Loucy (cell line): ENCODE measurements around the gene TPCN1.

ENCODE experiments used
- H2AFZ ChIP-seq: fragments of 200-600 bp; sonication (generic); 2 replicates; pipeline ENCODE4 v1.6.0; 2016; ENCODE audit warnings: antibody characterized with exemption, mild to moderate bottlenecking, low read length, moderate library complexity
- H3F3A ChIP-seq: fragments of 200-600 bp; 2 replicates; pipeline ENCODE4 v1.6.0; 2016; ENCODE audit warnings: antibody characterized with exemption, low read depth, mild to moderate bottlenecking
- H3K27me3 ChIP-seq: fragments of 200-600 bp; sonication (generic); 2 replicates; pipeline ENCODE4 v1.6.1; 2014; ENCODE audit warnings: low read length, mild to moderate bottlenecking; ENCODE audit not compliant: insufficient read depth, poor library complexity, severe bottlenecking
- H3K36me3 ChIP-seq: fragments of 200-600 bp; sonication (generic); 2 replicates; pipeline ENCODE4 v1.6.1; 2016; ENCODE audit warnings: low read length; ENCODE audit not compliant: insufficient read depth
- H3K4me1 ChIP-seq: fragments of 200-600 bp; sonication (generic); 2 replicates; pipeline ENCODE4 v1.5.1; 2014; ENCODE audit warnings: low read length, mild to moderate bottlenecking; ENCODE audit not compliant: insufficient read depth, poor library complexity, severe bottlenecking
- H3K4me2 ChIP-seq: fragments of 200-600 bp; sonication (generic); 2 replicates; pipeline ENCODE4 v1.6.0; 2014; ENCODE audit warnings: antibody characterized with exemption, low read length, low read depth, mild to moderate bottlenecking; ENCODE audit not compliant: poor library complexity, severe bottlenecking
- H3K4me3 ChIP-seq: fragments of 200-600 bp; sonication (generic); 2 replicates; pipeline ENCODE4 v1.5.1; 2014; ENCODE audit warnings: low read length, mild to moderate bottlenecking, mixed read lengths; ENCODE audit not compliant: poor library complexity, severe bottlenecking
- H3K79me2 ChIP-seq: fragments of 200-600 bp; sonication (generic); 2 replicates; pipeline ENCODE4 v1.6.1; 2014; ENCODE audit warnings: low read length; ENCODE audit not compliant: insufficient read depth
- H3K9ac ChIP-seq: fragments of 200-600 bp; sonication (generic); 2 replicates; pipeline ENCODE4 v1.6.0; 2014; ENCODE audit warnings: mild to moderate bottlenecking, low read depth, low read length, moderate library complexity; ENCODE audit not compliant: poor library complexity, severe bottlenecking
- H3K9me2 ChIP-seq: fragments of 200-600 bp; sonication (generic); replicated peaks from 2 replicates; pipeline ENCODE4 v1.6.1; 2016; ENCODE audit warnings: low read depth, low read length, mixed read lengths
- H3K9me3 ChIP-seq: fragments of 200-600 bp; sonication (generic); 2 replicates; pipeline ENCODE4 v1.6.1; 2014; ENCODE audit warnings: mild to moderate bottlenecking, antibody characterized with exemption, low read length, low read depth; ENCODE audit not compliant: insufficient read depth
- H4K20me1 ChIP-seq: fragments of 200-600 bp; sonication (generic); 2 replicates; pipeline ENCODE4 v1.6.0; 2014; ENCODE audit warnings: antibody characterized with exemption, low read length, mild to moderate bottlenecking; ENCODE audit not compliant: insufficient read depth, poor library complexity, severe bottlenecking
- CTCF ChIP-seq: fragments of 200-600 bp; sonication (generic); conservative IDR thresholded peaks from 2 replicates; pipeline ENCODE4 v1.5.1; 2014; ENCODE audit warnings: mild to moderate bottlenecking, antibody characterized with exemption, low read length
- EZH2phosphoT487 ChIP-seq: fragments of 200-600 bp; IDR thresholded peaks from 2 replicates; pipeline ENCODE4 v1.6.1; 2018; ENCODE audit warnings: antibody characterized with exemption, mild to moderate bottlenecking, moderate library complexity, borderline replicate concordance

Gene TPCN1

GRCh38 chr12:113276946-113277500 is 55.8 kb downstream of the TPCN1 start:
- H3F3A ChIP-seq: no peaks in the 10 kb centered on the region
- no peak overlapping the region for H2AFZ ChIP-seq
- H4K20me1 ChIP-seq: no peaks in the 10 kb centered on the region

GRCh38 chr12:113277511-113277910 is 56.2 kb downstream of the TPCN1 start:
- Histone ChIP-seq H3K27me3 (no peaks in the 10 kb centered on the region), H3K9me3 (no peaks in the 10 kb centered on the region), H3K4me2 (no peak overlapping the region), H3K9ac (no peak overlapping the region), H2AFZ (no peak overlapping the region), H3K36me3 (no peaks in the 10 kb centered on the region), H3F3A (no peaks in the 10 kb centered on the region), H3K4me1 (no peaks in the 10 kb centered on the region), H3K4me3 (no peak overlapping the region), H3K79me2 (no peaks in the 10 kb centered on the region), H3K9me2 (no peaks in the 10 kb centered on the region), H4K20me1 (no peaks in the 10 kb centered on the region)
- no peak for TF ChIP-seq EZH2phosphoT487
- TF ChIP-seq CTCF: no peak

More at GRCh38 chr12:113276946-113277500, 55.8 kb downstream of the TPCN1 start:
- no peaks in the 10 kb centered on the region for H3K36me3 ChIP-seq
- no peak overlapping the region for H3K4me3 ChIP-seq
- H3K9me3 ChIP-seq: no peaks in the 10 kb centered on the region
- H3K9me2 ChIP-seq: no peaks in the 10 kb centered on the region
- TF ChIP-seq EZH2phosphoT487 (no peak), CTCF (no peak)
- H3K4me2 ChIP-seq: no peak overlapping the region
- H3K79me2 ChIP-seq: no peaks in the 10 kb centered on the region
- H3K4me1 ChIP-seq: no peaks in the 10 kb centered on the region
- H3K9ac ChIP-seq: no peak overlapping the region
- H3K27me3 ChIP-seq: no peaks in the 10 kb centered on the region

- TF ChIP-seq CTCF (no peak), EZH2phosphoT487 (no peak)
Measured at GRCh38 chr12:113278141-113278540, 56.9 kb downstream of the TPCN1 start.

More at GRCh38 chr12:113278141-113278540, 56.9 kb downstream of the TPCN1 start:
- Histone ChIP-seq H3K79me2 (no peaks in the 10 kb centered on the region), H3F3A (no peaks in the 10 kb centered on the region), H3K4me3 (no peak overlapping the region), H3K4me2 (no peak overlapping the region), H3K9me3 (no peaks in the 10 kb centered on the region), H3K4me1 (no peaks in the 10 kb centered on the region), H2AFZ (no peak overlapping the region), H3K9me2 (no peaks in the 10 kb centered on the region), H3K9ac (no peak overlapping the region), H4K20me1 (no peaks in the 10 kb centered on the region), H3K36me3 (no peaks in the 10 kb centered on the region), H3K27me3 (no peaks in the 10 kb centered on the region)
